Measurements from ENCODE around the gene CC2D1B.
A peak's percentile ranks its signal among the peaks of the same experiment; 100 is the strongest.
"Not testable (repeated sequence)": the region's sequence is repeated elsewhere in the genome, so short reads cannot be mapped to it uniquely, and the experiment has no call there.

CC2D1B gene, protein sequence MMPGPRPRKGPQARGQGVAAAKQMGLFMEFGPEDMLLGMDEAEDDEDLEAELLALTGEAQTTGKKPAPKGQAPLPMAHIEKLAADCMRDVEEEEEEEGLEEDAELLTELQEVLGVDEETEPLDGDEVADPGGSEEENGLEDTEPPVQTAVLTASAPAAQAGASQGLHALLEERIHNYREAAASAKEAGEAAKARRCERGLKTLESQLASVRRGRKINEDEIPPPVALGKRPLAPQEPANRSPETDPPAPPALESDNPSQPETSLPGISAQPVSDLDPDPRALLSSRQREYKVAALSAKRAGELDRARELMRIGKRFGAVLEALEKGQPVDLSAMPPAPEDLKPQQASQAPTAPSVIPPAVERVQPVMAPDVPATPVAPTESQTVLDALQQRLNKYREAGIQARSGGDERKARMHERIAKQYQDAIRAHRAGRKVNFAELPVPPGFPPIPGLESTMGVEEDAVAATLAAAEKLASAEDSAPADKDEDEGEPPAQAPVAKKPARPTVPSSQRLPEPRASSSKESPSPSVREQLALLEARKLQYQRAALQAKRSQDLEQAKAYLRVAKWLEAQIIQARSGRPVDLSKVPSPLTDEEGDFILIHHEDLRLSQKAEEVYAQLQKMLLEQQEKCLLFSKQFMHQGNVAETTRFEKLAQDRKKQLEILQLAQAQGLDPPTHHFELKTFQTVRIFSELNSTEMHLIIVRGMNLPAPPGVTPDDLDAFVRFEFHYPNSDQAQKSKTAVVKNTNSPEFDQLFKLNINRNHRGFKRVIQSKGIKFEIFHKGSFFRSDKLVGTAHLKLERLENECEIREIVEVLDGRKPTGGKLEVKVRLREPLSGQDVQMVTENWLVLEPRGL

DNA sequence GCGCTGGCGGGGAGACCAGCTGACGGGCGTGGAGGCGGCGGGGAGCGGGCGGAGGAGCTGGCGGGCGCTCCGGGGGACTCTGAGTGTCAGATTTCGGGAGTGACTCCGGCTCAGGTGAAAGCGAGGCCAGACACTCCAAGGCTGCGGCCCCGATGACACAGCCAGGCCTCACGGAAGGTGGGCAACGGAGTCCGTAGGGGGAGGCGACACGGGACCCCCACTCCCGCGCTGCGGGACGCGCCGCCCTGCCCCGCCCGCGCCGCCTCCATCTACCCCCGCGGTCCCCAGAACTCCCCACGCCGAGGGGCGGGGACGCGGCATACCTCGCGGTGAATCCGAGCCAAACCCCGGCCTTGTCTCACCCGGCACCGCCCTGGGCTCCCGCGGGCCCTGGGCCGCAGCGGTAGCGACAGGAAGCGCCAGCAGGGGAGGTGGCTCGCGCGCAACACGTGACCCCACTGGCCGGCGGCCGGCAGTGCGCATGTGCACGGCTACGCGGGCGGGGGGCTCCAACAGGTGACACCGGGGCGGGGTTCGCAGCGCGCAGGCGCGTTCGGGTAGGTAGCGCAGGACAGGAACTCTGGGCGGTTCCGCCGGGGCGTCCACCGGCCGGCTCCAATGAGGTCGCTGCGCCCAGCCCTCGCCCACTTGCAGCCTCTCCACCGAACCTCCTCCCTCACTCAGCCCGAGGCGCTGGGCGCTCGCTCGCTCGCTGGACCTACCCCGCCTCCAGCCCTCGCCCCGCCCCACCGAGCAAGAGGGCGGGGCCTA lies at the start of gene CC2D1B:
Gene CC2D1B, minus strand, starts transcription at position 460 of the 771 bp plus-strand sequence. CDS start 1,585 bp downstream, outside the sequence.
- peak; percentile 99 for DNase-seq

DNA sequence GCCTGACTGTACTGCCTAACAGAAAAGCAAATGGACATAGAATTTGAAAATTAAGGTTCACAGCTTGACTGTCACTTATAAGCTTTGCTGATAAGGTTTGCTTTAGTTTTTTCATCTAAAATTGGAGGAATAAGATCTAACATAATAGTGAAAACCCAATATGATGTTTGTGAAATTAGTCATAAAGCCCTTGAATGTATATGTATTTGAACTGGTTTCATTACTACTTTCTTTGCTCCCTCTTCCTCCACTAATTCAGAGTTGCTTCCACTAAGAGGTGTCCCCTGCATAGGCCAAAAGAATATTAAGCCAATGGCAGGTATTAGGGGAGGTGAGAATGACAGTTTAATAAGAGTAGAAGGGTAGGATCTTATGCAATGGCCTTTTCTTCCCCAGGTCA lies 48.9 kb upstream of the CC2D1B start:
- DNase-seq = no peak

DNA sequence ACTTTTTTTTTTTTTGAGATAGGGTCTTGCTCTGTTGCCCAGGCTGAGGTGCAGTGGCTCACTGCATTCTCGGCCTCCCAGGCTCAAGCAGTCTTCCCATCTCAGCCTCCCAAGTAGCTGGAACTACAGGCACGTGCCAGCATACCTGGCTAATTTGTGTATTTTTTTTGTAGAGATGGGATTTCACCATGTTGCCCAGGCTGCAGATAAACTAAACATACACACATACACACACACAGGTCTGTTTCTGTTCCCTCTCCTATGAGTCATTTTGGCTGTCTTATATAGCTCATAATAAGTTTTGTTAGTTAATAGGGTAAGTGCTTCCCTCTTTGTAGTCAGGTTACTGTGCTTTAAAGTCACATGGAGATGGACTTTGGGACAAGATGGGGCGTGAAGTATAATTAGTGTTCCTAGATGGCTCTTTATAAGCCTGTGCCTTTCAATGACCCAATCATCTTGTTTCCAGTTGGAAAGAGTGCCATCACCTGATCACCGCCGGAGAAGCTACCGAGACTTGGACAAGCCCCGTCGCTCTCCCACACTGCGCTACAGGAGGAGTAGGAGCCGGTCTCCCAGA lies 47.5 kb upstream of the CC2D1B start:
- DNase-seq = no peak

DNA sequence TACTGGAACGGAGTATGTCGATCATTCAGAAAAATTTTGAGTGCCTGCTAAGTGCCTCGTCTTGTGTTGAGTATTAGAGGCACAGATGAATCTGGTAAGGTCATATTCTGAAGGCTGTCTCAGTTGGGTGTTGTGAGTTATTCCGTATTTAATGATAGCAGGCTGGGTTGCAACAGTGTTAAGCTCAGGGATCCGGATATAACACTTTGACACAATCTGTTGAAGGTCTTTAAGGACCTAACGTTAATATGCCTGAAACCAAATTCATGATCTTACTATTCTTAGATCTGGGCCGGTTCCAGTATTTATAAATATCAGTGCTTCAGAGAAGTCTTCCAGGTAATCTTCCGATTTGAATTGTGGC lies 39.0 kb upstream of the CC2D1B start:
- no peak for DNase-seq

DNA sequence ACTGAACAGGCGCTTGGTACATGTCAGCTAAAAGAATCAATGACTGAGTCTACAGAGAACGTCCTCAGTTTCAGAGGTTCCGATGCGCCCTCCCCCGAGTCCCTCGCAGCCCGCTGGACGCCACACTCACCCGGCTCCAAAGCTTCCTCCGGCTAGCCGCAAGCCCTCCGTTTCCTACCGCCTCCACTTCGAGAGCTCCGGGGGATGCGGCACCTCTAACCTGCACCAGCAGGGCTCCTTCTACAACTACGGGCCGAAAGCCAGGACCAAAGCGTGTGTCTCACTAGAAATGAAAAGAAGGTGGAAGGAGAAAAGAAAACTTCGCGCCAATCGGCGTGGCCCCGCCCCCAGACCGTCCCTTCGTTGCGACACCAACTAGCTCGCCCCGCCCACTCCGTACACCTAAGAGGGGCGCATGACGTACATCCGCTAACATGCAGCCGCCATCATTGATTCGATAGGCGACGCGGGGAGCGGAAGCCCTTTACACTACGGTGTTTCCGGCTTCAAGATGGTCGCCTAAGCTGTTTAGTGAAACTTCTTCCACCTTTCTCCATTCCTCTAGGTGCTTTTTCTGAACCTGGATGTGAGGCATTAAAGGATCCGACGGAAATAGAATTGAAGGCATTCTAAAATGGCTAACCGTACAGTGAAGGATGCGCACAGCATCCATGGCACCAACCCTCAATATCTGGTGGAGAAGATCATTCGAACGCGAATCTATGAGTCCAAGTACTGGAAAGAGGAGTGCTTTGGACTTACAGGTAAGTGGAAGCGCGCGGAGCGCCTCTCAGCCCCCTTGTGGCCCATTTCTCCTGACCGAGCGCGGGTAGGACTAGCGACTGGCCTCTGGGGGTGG lies 38.3 kb upstream of the CC2D1B start, which contains the start of the genes ORC1 and PRPF38A:
Gene ORC1, minus strand, starts transcription at position 308 of the 859 bp plus-strand sequence. CDS start 2,200 bp downstream, outside the sequence.
Gene PRPF38A, plus strand, starts transcription at position 487 of the 859 bp plus-strand sequence. Its CDS starts 148 bp downstream, at position 635.
- DNase-seq = peak; percentile 96

DNA sequence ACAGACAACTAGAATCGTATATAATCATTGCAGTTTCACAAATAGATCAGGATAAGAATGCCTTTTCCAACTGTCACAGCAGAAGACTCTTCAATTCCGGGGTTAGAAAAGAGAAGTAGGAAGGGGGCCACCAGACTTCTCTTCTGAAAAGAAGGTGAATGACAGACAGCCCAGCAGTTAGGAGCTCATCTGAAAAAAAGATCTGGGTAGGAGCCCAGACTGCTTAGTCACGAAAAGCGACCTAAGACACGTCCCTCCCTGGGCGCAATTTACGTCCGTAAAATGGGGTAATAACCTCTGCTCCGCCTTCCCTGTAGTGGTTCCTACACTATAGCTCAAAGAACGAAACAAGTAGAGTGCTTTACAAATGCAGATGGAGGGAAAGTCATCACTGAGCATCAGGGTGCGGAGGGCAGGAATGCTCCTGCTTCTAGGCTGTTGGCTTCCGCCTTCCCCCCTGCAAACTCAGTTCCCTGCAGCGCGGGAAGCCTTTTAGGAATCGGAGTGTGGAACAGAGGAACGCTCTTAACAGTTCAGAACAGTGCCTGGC lies 37.6 kb upstream of the CC2D1B start:
- DNase-seq = peak; percentile 47

DNA sequence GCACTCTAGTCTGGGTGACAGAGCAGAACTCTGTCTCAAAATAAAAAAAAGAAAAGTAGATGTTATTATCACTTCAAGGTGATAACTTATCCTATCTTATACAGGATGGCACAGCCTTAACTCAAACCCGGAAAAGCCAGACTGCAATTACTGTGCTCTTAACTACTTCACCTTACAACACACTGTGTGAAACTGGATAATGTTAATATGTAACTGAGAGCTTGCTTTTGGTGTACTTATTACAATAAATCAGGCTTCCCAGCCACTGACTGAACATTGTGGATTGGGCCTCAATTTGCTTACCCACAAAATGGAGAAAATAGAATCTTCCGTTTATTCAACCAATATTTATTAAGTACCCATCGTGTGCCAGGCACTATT lies 36.8 kb upstream of the CC2D1B start:
- no peak for DNase-seq

DNA sequence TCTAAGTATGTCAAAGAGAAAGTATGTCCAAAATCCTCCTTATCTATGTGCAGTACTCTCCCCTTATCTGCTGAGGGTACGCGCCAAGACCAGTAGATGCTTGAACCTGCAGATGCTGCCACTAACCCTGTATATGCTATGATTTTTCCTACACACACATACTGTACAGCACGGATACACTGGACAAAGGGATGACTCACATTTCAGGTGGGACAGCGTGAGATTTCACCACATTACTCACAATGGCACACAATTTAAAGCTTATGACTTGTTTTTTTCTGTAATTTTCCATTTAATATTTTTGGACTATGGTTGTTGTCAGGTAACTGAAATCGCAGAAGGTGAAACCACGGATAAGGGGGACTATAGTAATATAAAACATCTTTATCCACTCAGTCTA lies 34.1 kb upstream of the CC2D1B start:
- DNase-seq = no peak

DNA sequence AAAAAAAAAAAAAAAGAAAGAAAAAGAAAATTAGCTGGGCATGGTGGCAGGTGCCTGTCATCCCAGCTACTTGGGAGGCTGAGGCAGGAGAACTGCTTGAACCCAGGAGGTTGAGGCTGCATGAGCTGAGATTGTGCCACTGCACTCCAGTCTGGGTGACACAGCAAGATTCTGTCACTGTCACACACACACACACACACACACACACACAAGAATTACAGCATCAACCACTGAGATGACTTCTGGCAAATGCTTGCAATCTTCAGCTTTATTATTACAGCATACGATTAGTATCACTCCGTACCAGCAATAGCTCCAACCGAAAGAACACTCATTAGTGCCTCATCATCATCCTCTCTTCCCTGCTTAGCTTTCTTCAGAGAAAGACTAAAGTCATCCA lies 33.6 kb upstream of the CC2D1B start:
- no peak for DNase-seq

DNA sequence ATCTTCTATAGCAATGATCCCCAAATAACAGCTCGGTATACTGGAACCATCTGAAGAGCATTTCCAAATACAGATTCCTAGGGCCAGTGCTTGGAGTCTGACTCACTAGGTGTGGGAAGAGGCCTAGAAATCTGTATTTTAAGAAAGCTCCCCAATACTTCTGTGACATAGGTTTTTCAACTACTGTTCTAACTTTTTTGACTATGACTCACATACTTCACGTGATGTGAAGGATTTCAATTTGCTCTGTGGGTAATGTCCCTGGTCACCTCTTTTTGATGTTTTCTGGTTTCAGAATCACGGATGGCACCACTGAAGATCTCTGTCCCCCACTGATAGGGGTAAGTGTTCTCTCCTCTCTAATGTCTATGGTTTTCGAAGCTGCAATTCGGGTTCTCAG lies 27.2 kb upstream of the CC2D1B start:
- no peak for DNase-seq

DNA sequence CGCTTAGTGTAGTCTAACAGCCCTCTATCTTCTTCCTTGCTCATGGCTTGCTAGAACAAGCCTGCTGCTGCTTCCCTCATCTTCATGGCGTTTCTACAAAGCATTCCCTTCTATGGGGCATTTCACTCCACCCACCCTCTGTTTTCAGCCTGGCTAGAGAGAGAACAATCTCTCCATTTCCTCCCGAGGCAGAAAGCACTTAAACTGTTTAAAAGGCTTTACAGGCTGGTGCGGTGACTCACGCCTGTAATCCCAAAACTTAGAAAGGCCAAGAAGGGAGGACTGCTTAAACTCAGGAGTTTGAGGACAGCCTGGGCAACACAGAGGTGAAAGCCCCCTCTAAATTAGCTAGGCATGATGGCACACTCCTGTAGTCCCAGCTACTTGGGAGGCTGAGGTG lies 20.5 kb upstream of the CC2D1B start:
- no peak for DNase-seq

DNA sequence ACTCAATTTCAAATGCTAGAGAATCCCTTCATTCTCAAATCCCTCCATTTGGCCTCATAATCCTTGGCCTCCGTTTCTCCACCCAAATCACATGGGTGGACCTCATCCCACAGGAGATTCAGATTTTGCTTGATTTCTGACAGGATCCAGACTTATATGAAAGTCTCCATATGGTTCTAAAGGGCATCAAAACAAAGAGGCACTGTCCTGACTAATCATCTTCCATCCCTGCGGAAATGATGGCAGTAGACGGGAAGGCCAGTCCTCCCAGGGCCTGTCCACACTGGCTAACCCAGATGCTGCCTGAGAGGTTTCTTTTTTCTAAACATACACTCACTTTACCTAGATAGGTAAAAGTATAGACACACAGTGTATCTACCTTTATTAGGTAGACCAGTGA lies 19.4 kb upstream of the CC2D1B start:
- DNase-seq = no peak

DNA sequence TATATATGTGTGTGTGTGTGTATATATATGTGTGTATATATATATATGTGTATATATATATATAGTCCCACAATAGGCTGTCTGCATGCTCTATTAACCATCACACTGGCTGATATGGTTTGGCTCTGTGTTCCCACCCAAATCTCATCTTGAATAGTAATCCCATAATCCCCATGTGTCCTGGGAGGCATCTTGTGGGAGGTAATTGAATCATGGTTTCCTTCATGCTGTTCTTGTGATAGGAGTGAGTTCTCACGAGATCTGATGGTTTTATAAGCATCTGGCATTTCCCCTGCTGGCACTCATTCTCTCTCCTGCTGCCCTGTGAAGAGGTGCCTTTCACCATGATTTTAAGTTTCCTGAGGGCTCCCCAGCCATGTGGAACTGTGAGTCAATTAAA lies 3.8 kb upstream of the CC2D1B start:
- not testable (repeated sequence) for DNase-seq

DNA sequence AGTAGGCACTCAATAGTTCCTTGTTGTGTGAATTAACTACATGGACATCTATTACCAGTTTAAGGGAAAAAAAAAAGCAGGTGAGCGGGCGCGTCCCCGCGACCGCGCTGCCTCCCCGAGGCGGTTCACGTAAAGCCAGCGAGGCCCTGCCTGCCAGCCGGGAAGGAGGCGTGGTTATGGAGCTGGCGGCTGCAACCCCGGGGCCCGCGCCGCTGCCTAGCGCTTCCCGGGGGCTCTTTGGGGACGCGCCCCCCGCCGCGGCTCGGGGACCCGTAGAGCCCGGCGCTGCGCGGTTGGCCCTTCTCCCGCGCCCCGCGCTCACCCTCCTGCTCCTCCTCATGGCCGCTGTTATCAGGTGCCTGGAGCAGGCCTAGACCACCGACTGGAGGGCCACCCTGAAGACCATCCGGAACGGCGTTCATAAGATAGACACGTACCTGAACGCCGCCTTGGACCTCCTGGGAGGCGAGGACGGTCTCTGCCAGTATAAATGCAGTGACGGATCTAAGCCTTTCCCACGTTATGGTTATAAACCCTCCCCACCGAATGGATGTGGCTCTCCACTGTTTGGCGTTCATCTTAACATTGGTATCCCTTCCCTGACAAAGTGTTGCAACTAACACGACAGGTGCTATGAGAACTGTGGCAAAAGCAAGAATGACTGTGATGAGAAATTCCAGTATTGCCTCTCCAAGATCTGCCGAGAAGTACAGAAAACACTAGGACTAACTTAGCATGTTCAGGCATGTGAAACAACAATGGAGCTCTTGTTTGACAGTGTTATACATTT lies 2.6 kb upstream of the CC2D1B start:
- no peak for DNase-seq

DNA sequence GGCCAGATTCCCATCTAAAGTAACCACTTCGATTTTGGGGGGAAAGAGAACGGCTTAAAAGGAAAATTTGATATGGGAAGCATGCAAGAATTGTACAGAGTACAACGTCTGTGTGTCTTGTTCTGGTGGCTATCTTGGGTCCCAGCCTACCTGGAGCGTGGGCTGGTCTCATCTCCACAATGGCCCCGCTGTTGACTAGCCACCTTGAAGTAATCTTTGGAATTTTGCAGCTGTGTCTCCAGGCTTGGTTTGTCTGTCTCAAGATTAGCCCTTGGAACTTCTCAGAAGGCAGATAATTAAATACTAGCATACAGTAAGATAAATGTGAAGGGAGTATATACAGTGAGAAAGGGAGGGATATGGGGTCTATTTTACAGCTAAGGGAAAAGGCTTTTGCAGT lies 1.3 kb upstream of the CC2D1B start:
- DNase-seq = no peak

DNA sequence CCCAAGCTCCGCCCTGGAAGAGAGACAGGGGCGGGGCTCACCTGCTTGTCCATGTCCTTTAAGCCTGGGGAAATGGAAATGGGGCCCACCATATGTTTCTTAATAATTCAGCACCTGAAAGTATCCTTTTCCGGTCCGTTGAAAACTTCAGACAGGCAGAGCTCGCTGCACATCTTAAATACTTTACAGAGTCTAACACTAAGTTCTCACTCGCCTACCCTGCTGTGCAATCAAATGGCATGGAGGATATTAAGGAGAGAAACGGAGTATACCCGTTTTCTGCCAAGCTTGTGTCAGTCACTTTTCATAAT lies 467 bp upstream of the CC2D1B start:
- no peak for DNase-seq

DNA sequence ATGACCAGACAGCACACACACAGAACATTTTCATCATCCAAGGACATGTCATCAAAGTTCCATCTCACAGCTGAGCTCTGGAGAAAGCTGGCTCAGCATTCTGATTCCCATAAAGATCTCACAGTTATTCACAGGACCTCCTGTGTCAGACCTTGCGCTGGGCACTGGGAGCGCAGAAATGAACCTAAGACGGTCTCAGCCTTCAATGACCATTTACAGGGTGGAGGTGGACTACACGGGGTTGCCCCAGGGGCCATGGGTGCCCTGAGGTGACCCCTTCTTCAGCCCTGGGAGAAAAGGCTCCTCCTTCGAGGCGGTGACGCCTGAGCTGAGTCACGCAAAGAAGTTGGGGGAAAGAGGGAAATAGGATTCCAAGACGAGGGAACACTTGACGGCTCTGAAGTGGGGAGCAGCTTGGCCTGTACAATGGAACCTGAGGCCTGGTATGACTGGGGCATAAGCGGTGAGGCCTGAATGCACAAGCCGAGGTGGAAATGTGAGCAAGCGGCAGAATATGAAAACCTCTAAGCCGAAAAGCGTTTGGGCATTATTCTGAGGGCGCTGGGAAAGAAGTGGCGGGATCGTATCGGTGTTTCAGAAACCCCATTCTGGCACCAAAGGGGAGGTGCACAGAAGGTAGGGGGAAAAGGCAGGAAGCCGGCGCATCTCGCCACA lies 797 bp downstream of the CC2D1B start:
- DNase-seq = no peak

DNA sequence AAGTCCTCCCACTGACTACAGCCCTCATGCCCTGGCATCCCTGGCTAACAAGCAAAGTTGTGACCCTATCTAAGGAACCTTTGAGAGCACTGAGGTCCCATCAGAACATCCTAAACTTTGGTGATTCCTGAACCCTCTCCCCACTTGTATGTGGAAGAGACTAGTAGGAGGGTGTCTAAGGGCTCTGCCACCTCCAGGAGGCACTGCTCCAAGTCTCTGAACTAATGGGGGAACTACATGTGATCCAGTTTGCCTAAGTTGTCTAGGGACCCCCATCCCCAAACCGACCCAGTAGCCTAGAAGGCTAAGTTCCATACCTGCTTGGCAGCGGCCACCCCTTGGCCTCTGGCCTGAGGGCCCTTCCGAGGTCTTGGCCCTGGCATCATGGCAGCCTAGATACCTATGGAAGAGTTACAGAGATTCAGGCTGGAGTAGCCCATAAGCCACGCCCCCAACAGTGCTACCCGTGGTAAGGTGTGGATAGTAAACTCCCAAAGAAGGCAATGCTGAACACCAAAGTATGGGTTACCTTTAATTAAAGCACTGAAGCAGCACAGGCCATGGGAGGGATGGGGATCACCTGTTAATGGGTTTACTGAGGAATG lies 1.7 kb downstream of the CC2D1B start:
- no peak for DNase-seq

DNA sequence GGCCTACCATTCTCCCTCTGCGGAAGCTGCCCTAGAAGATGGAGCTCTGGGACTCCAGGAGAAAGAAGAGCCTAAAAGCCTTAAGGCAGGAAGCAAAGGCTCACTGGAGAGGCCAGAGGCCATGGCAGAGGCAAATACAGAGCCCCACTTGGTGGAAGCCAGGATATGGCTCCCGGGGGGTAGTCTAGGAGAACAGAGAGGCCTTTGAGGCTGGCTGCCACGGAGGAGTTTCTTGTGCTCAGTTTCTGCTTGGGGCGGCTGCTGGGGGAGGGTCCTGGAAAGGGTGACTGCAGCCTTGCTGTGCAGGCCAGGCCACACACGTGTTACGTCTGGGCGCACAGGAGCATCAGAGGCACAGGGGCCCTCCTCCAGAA lies 5.4 kb downstream of the CC2D1B start:
- no peak for DNase-seq
